Inferior parietal cortex (tissue), 1 donor: ENCODE results near the gene SMIM44.
"Not testable (repeated sequence)": the region's sequence is repeated elsewhere in the genome, so short reads cannot be mapped to it uniquely, and the experiment has no call there.

ENCODE experiments used
- DNase-seq: peaks from one replicate; pipeline ENCODE4 v3.0.0-alpha.2; 2016; ENCODE audit errors: extremely low spot score

SMIM44 gene

DNA sequence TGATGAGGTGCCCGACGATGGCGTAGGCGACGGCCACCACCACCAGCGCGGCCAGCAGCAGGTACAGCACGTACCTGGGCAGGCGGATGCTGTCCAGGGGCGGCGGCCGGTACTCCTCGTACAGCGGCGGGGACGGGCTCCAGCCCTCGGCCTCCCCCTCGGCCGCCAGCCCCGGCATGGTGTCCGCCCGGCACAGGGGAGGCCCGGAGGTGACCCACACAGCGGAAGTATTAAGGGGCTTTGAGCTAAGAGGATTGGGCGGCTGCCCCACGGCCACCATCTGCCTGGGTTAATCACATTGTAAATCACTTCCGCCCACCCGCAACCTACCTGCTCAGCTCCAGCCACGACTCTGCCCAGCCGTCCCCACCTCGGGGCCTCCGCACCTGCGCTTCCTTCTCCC, at the start of gene SMIM44:
Gene SMIM44 (minus strand): TSS at position 216 of the 403 bp plus-strand sequence. CDS start 38 bp downstream, at position 178.
- no peak for DNase-seq

- no peak for DNase-seq
Observed at GRCh38 chr19:3533033-3533432, 49.8 kb upstream of the SMIM44 start.

- DNase-seq = no peak
Observed at GRCh38 chr19:3532154-3532786, 49.0 kb upstream of the SMIM44 start.

GRCh38 chr19:3531716-3532115, 48.5 kb upstream of the SMIM44 start:
- DNase-seq = no peak

GRCh38 chr19:3530389-3530788, 47.1 kb upstream of the SMIM44 start:
- DNase-seq = no peak

DNA sequence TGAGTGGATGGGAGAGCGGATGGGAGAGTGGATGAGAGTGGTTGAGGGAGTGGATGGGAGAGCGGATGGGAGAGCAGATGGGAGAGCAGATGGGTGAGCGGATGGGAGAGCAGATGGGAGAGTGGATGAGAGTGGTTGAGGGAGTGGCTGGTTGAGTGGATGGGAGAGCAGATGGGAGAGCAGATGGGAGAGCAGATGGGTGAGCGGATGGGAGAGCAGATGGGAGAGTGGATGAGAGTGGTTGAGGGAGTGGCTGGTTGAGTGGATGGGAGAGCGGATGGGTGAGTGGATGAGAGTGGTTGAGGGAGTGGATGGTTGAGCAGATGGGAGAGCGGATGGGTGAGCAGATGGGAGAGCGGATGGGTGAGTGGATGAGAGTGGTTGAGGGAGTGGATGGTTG, 46.1 kb upstream of the SMIM44 start:
- DNase-seq = not testable (repeated sequence)

- DNase-seq = no peak
Observed at GRCh38 chr19:3528539-3529211, 45.4 kb upstream of the SMIM44 start.

GRCh38 chr19:3528080-3528479, 44.8 kb upstream of the SMIM44 start:
- no peak for DNase-seq

- DNase-seq = no peak
Observed at GRCh38 chr19:3527238-3527910, 44.1 kb upstream of the SMIM44 start.

DNA sequence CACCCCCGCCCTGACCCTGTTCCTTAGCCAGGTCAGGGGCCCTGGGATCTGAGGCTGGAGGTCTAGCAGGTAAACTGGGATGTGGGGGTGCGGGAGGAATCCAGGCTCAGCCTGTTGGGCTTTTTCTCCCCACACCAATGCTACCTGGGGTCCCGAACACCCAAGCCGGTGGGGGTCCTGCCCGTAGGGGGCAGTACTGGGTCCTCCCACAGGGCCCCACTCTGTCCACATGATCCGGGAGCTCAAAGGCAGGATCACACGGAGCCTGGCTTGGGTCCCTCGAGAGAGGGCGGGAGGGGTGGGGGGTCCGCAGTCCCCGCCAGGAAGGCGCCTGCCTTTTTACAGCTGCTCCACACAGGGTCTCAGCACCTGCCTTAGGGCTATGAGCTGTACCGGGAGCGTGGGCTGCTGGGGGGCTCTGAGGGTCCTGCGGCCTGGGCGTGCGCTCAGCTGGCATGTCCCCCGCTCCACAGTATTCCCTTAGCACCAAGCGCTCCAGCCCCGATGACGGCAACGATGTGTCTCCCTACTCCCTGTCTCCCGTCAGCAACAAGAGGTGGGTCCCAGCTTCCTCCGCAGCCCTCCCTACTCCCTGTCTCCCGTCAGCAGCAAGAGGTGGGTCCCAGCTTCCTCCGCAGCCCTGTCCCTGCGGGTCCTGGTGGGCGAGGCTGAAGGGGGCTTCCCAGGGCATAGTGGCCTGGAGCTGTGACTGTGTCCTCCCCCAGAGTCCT, 43.4 kb upstream of the SMIM44 start:
- DNase-seq = no peak

- DNase-seq = no peak
Observed at GRCh38 chr19:3524904-3525451, 41.7 kb upstream of the SMIM44 start.

GRCh38 chr19:3524078-3524842, 41.0 kb upstream of the SMIM44 start:
- no peak for DNase-seq

DNA sequence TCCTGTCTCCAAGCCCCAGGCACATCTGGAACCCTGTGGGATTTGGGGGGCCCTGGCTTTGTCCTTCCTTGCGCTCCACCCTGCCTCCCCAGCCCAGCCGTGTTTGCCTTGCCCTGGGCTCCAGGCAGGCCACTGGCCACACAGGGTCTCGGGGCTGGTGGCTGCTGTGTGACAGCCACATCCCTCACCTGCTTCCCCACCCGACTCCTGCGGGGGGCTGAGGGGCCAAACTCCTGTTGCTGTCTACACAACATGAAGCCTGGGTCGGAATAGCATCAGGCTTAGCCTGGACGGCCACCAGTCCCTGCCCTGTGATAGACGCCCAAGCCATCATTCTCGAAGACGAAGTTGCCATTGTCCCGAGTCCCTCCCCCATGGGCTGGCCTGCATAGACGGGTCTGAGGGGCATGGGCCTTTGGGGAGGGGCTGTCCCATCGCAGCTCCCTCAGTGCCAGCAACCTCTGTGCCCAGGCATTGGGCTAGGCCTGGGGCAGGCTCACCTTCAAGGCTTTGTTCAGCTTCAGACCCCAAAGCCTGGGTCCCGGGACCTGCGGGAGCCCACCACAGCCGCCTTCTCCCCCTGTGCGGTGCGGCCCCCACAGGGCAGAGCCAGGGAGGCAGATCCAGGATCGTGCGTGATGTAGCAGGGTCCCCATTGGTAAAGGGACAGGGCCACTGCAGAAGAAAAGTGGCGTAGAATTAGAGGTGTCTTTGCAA, 40.3 kb upstream of the SMIM44 start:
- no peak for DNase-seq

DNA sequence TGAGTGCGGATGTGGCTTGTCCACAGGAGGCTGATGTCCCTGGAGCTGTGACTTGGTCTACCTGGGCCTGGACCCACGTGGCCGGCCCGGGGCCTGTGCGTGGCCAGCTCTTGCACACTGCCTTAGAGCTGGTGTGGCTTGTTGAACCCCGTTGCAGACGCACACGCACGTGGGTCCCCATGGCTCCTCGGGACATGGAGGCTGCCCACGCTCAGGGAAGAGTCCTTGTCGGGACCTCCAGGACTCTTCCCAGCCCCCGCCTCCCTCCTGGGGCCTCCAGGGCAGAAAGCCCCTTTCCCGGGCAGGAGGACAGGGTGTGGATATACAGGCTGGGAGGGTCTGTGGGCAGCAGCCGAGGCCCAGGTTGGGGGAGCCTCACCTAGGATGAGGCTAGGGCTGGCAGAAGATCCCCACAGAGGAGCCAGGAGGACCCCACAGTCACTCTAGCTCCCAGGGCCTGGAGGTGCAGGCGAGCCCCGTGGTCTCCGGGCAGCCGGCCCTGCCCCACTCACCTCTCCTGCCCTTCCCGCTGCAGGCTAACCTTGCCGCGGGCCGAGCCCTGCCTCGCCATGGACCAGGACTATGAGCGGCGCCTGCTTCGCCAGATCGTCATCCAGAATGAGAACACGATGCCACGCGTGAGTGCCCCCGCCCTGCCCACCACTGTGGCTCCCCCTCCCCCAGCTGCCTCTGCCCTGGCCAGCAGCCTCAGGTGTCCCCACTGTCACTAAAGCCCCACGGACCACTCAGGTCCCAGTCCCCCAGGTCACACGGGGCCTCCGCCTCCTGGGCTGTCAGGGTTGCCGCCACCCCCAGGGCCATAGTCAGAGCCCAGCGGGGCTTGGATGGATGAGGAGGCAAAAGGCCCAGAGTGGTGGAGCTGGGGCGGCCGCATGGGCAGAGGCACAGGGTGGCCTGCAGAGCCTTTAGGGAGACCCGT, 39.5 kb upstream of the SMIM44 start:
- DNase-seq = no peak

- DNase-seq = no peak
Observed at GRCh38 chr19:3521104-3521445, 37.8 kb upstream of the SMIM44 start.

- DNase-seq = no peak
Observed at GRCh38 chr19:3520166-3521103, 37.2 kb upstream of the SMIM44 start.

DNA sequence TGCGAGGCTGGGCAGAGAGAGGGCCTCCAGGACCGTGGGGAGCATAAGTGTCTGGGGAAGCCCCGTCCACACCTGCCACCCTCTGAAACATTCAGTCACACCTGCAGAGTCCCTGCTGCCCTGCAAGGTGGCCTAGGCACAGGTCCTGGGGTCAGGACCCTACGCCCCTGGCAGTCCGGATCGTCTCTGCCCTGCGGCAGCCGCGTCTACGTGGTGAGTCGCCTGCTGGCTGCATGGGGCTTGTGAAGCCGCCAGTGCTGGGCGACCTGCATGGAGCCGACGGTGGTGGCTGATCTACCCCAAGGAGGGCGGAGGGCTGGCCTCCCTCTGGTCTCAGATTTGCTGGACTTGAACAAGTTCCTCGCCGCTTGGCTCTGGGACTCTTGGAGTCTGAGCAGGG, 35.9 kb upstream of the SMIM44 start:
- no peak for DNase-seq

- no peak for DNase-seq
Observed at GRCh38 chr19:3518659-3519058, 35.4 kb upstream of the SMIM44 start.

DNA sequence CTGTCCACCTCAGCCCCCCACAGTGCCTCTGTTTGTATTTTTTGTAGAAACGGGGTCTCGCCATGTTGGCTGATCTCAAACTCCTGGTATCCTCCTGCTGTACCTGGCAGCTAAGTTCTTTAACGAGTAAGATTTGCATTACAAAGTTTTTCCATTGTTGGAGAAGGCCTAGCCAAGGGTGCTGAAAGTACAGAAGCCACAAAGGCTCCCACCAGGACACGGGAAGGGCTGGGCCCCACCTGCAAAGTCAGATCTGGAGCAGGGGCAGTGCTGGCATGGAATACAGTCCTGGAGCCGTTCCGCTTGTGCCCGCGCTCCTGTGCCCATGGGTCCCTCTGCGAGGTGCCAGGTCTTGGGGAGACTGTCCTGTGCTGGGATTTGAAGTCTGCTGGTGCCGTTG, 35.0 kb upstream of the SMIM44 start:
- DNase-seq = no peak
